Lower leg skin (tissue), 3 donors: ENCODE data around the gene ANKRD42.

Experiments used
- CTCF ChIP-seq, 3 donors: fragments of 450-650 bp; IDR thresholded peaks; one replicate each; pipeline ENCODE4 v1.5.1; 2016; ENCODE audit warnings: antibody characterized with exemption in 3 of 3, mild to moderate bottlenecking in 3 of 3, moderate library complexity in 2 of 3
- POLR2A ChIP-seq, 2 donors: fragments of 450-650 bp; IDR thresholded peaks; one replicate each; pipeline ENCODE4 v1.6.1; 2016 to 2017; ENCODE audit warnings: antibody characterized with exemption in 2 of 2, mild to moderate bottlenecking in 1 of 2, moderate library complexity in 1 of 2

- TF ChIP-seq CTCF (IDR thresholded peaks at IDR 0.05) (no peak), POLR2A (IDR thresholded peaks at IDR 0.05) (no peak)
These were observed 29.0 kb downstream of the ANKRD42 start for GRCh38 chr11:83222499-83222898.
